Karpas-422 (cell line): ENCODE data around the gene DHRS1. TPM values are rescaled to one million over a fixed set of nuclear protein-coding genes. Genes with fewer than 3 reads are reported as not detected.

Experiments used
- DNase-seq: peaks from one replicate; pipeline ENCODE4 v3.0.0-alpha.2; 2015
- H2AFZ ChIP-seq: fragments of 200-600 bp; sonication (generic); 2 replicates; pipeline ENCODE4 v1.6.1; 2014; ENCODE audit warnings: antibody characterized with exemption, low read length, mixed read lengths
- H3K27ac ChIP-seq: fragments of 200-600 bp; sonication (generic); 2 replicates; pipeline ENCODE4 v1.5.1; 2014; ENCODE audit warnings: mild to moderate bottlenecking, low read length, moderate library complexity
- H3K27me3 ChIP-seq: fragments of 200-600 bp; sonication (generic); 2 replicates; pipeline ENCODE4 v1.6.1; 2014; ENCODE audit warnings: low read length, mixed read lengths
- H3K36me3 ChIP-seq: fragments of 200-600 bp; sonication (generic); 2 replicates; pipeline ENCODE4 v1.6.1; 2014; ENCODE audit warnings: low read length, mixed read lengths; ENCODE audit not compliant: insufficient read depth
- H3K4me1 ChIP-seq: fragments of 200-600 bp; sonication (generic); 2 replicates; pipeline ENCODE4 v1.6.1; 2014; ENCODE audit warnings: mild to moderate bottlenecking, low read length, mixed read lengths
- H3K4me2 ChIP-seq: fragments of 200-600 bp; sonication (generic); 2 replicates; pipeline ENCODE4 v1.6.1; 2014; ENCODE audit warnings: low read length, low read depth, mild to moderate bottlenecking; ENCODE audit not compliant: poor library complexity, severe bottlenecking
- H3K4me3 ChIP-seq: fragments of 200-600 bp; sonication (generic); 2 replicates; pipeline ENCODE4 v1.5.1; 2014; ENCODE audit warnings: mild to moderate bottlenecking, antibody characterized with exemption, low read length, mixed read lengths
- H3K79me2 ChIP-seq: fragments of 200-600 bp; sonication (generic); 2 replicates; pipeline ENCODE4 v1.6.1; 2014; ENCODE audit warnings: mild to moderate bottlenecking, low read length, mixed read lengths
- H3K9ac ChIP-seq: fragments of 200-600 bp; sonication (generic); 2 replicates; pipeline ENCODE4 v1.6.0; 2014; ENCODE audit warnings: low read length
- H3K9me2 ChIP-seq: fragments of 200-600 bp; sonication (generic), shearing (Covaris generic); replicated peaks from 2 replicates; pipeline ENCODE4 v1.6.0; 2014; ENCODE audit warnings: mild to moderate bottlenecking, low read length, moderate library complexity; ENCODE audit not compliant: insufficient read depth
- H3K9me3 ChIP-seq: fragments of 300-700, 200-600 bp; sonication (generic); 2 replicates; pipeline ENCODE4 v1.6.1; 2014; ENCODE audit warnings: low read length, mixed read lengths
- H4K20me1 ChIP-seq: fragments of 200-600 bp; sonication (generic); 2 replicates; pipeline ENCODE4 v1.6.1; 2014; ENCODE audit warnings: mild to moderate bottlenecking, antibody characterized with exemption, low read length, low read depth; ENCODE audit not compliant: insufficient read depth
- total RNA-seq: library from RNA; depleted of rRNA; stranded (reverse); fragments of >200 nt; shearing (Covaris generic); gene quantifications from 2 replicates; pipeline ENCODE4 v1.2.3, GENCODE V29; 2014; ENCODE audit warnings: low replicate concordance

DHRS1 gene
- total RNA-seq, 1 experiment from 2014 or later, result 35.9 TPM

DNA sequence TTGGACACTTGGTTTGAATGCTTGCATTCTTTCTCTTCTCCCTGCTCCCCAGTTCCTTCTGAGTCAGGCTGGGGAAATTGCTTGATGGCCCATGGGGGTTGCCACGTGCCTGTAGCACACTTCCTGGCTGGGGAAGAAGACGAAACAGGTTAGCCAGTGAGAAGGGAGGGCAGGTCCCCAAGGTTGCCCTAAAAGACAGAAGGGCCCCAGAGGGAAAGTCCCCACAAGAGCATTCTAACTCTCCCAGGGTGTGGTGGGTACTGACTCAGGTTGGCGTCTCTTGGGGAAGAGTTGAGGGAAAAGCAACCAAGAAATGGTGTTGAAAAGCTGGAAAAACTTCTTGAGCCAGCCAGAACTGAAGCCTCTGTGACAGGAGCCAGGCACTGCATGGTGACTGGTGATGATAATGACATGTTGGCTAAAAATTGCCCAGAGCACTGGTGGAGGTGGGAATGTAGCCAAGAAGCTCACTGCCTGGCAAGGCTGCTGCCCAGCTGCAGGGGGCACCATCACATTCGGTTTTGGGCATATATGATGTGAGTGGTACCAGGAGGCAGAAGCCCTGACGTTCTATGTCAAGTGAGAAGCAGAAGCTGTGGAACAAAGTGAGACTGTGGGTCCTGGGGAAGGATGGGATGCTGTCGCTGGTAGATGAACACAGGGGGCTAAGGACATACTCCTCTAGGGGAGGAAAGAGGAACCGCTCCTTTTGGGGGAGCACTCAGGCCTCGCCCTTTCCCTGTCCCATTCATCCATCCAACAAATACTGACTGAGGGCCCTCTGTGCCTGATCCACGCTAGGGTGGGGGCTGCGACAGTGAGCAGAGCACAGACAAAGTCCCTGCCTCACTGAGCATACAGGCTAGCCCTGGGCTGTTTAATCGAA, 20.0 kb downstream of the DHRS1 start:
- no peak overlapping the region for H3K4me3 ChIP-seq
- no peaks in the 10 kb centered on the region for H3K36me3 ChIP-seq
- H3K4me2 ChIP-seq, result peak overlapping the region; percentile 3
- no peak overlapping the region for H3K27ac ChIP-seq
- no peaks in the 10 kb centered on the region for H3K27me3 ChIP-seq
- no peaks in the 10 kb centered on the region for H4K20me1 ChIP-seq
- DNase-seq, result peak; percentile 84
- no peaks in the 10 kb centered on the region for H3K9me3 ChIP-seq
- H3K4me1 ChIP-seq, result peaks cover 32% of the 10 kb centered on the region
- peaks cover 18% of the 10 kb centered on the region for H3K79me2 ChIP-seq
- peak overlapping the region; percentile 39; the same call in 1 of the 2 replicates for H2AFZ ChIP-seq
- peak overlapping the region; percentile 23 for H3K9ac ChIP-seq
- no peaks in the 10 kb centered on the region for H3K9me2 ChIP-seq

DNA sequence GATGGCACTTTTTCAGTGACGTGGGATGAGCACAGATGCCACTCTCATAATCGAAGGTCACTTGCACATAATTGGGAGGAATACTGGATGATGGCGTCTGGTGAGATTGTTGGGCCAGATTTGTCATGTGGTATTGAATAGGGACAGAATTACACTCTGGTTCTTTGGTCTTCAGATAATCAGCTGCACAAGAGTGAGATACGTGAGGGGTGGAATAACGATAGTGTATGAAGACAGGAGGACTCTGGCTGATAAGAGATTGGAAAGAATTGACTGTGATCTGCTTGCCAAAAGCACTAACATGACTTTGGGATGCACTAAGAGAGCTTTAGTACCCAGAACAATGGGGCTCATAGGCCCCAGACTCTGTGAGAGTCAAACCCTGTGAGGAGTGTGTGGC, 21.2 kb downstream of the DHRS1 start:
- Histone ChIP-seq H3K27me3 (no peaks in the 10 kb centered on the region), H3K9me3 (no peaks in the 10 kb centered on the region), H3K4me2 (no peak overlapping the region), H4K20me1 (no peaks in the 10 kb centered on the region), H3K4me1 (peaks cover 43% of the 10 kb centered on the region), H3K36me3 (no peaks in the 10 kb centered on the region), H3K79me2 (peaks cover 18% of the 10 kb centered on the region), H3K9ac (no peak overlapping the region), H3K9me2 (no peaks in the 10 kb centered on the region), H3K27ac (no peak overlapping the region), H3K4me3 (no peak overlapping the region), H2AFZ (no peak overlapping the region)
- DNase-seq, result no peak

DNA sequence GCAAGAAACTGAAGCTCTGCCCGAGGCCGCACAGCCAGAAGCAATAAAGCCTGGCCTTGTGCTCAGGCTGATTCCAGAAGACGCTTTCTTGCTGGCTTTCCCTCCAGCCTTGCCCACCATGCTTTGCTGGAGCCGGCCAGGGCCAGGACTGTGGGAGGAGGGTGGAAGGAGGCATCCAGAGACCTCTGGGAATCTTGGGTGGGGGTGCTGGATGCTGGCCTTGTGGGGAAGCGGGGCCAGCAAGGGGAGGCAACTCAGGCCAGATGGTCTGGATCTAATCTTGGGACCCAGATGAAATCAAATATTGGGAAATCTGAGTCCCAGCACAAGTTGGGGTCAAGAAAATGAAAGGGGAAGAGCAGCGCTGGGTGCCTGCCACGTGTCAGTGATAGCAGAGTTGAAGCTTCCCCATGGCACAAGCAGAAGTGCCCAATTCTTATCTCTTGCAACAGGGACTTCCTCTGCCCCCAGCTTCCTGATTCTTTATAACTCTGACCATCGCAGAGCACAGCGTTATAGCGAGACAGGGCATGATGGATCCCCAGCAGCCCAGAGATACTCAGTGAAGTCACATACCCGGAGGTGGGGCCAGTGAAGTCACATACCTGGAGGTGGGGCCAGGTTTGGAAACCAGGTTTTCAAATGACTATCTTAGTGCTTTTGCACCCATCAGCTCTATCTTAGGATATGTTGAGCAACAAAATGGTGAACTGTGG, 21.8 kb downstream of the DHRS1 start:
- Histone ChIP-seq H3K4me1 (peaks cover 49% of the 10 kb centered on the region), H3K79me2 (peaks cover 19% of the 10 kb centered on the region), H3K4me2 (no peak overlapping the region), H3K4me3 (no peak overlapping the region), H3K9me3 (no peaks in the 10 kb centered on the region), H3K27me3 (no peaks in the 10 kb centered on the region), H3K36me3 (no peaks in the 10 kb centered on the region), H4K20me1 (no peaks in the 10 kb centered on the region), H3K9me2 (no peaks in the 10 kb centered on the region), H3K9ac (peak overlapping the region; percentile 28), H2AFZ (no peak overlapping the region), H3K27ac (no peak overlapping the region)
- peak; percentile 60 for DNase-seq

DNA sequence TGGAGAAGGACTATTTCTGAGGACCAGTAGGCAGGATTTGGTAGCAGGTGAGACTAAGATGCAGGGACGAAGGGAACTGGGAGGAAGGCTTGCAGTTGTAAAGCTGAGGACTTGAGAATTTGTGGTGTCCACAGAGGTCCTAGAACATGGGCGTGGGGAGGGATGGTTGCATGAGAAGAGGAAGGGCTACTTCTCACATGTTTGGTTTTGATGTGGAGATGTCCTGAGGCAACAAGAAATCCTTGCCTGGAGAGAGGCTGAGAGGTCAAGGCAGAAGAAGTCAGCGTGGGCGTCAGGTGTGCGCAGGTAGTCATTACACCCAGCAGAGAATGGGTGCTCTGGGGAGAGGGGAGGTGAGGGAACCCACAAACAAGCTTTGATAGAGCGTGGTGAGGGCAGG, 22.5 kb downstream of the DHRS1 start:
- Histone ChIP-seq H4K20me1 (no peaks in the 10 kb centered on the region), H3K36me3 (no peaks in the 10 kb centered on the region), H3K4me2 (no peak overlapping the region), H2AFZ (no peak overlapping the region), H3K4me1 (peaks cover 56% of the 10 kb centered on the region), H3K79me2 (peaks cover 23% of the 10 kb centered on the region), H3K9ac (no peak overlapping the region), H3K27me3 (no peaks in the 10 kb centered on the region), H3K27ac (no peak overlapping the region), H3K9me3 (no peaks in the 10 kb centered on the region), H3K9me2 (no peaks in the 10 kb centered on the region), H3K4me3 (no peak overlapping the region)
- no peak for DNase-seq

DNA sequence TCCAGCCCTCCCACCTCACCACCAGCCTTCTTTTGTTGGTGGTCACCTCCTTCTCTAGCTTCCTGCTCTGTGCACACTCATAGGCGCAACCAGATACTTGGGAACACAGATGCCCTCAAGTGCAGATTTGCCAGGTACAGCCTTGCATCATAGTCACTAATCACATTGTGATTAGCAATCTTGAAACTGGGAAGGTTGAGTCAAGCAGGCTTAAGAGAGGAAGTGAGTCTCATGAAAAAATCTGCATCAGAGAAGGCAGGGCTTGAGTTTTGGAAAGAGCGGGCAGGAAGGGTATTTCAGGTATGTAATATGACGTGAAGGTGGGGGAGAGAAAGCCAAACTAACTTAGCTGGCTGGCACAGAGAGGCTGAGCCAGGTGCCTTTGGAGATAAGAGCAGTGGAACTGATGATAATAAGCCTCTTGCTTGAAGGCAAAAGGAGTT, 25.5 kb downstream of the DHRS1 start:
- peak overlapping the region; percentile 57 for H3K27ac ChIP-seq
- peaks cover 57% of the 10 kb centered on the region for H3K4me1 ChIP-seq
- H2AFZ ChIP-seq, result peak overlapping the region; percentile 6; the same call in 1 of the 2 replicates

DNA sequence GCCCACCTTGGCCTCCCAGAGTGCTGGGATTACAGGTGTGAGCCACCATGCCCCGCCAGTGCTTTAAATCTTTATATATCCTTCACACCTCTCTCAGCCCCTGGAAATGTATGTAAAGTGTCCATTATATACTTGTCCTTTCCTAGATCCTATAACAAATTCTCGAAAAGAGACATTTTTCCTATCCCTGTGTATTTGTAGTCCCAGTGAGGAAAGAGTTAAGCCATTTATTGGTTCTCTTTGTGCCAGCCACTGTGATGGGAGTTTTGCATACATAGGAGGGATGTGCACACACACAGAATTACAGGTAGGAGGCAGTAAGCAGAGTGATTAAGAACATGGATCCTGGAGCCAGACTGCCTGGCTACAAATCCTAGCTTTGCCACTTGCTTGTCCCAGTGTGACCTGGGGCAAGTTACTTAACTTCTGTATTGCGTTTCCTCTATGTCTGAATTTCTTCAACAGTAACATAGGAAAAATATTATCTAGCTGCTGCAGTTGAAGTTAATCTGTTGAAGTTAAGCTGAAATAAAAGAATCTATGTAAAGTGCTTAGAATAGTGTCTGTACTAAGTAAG, 26.1 kb downstream of the DHRS1 start:
- Histone ChIP-seq H3K4me1 (peaks cover 53% of the 10 kb centered on the region), H3K4me3 (peak overlapping the region; percentile 8; the same call in 1 of the 2 replicates), H3K4me2 (peak overlapping the region; percentile 96)

More for the DNA sequence above, 25.5 kb downstream of the DHRS1 start:
- H3K9ac ChIP-seq, result peak overlapping the region; percentile 37
- H3K27me3 ChIP-seq, result no peaks in the 10 kb centered on the region
- no peaks in the 10 kb centered on the region for H3K36me3 ChIP-seq
- H3K4me3 ChIP-seq, result peak overlapping the region; percentile 8; the same call in 1 of the 2 replicates
- no peaks in the 10 kb centered on the region for H3K9me3 ChIP-seq
- peak; percentile 81 for DNase-seq
- H3K4me2 ChIP-seq, result peak overlapping the region; percentile 96
- H3K9me2 ChIP-seq, result no peaks in the 10 kb centered on the region
- H4K20me1 ChIP-seq, result no peaks in the 10 kb centered on the region
- peaks cover 26% of the 10 kb centered on the region for H3K79me2 ChIP-seq

DNA sequence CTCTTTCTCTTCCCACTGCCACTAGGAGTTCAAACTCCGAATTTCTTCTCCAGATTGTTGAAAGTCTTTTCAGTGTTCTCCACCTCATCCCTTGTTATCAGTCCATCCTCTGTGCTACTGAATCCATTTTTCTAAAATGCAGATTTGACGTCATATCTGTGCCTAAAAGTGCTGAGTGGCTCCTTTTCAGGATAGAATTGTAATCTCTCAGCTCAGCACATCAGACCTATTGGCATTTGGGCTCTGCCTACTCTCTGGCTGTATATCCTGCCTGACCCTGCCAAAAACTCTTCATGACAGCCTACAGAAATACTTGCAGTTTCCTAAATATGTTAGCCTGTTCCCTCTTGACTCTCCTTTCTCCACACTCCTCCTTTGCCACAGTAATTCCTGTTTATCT, 27.1 kb downstream of the DHRS1 start:
- DNase-seq, result no peak
- H3K27me3 ChIP-seq, result no peaks in the 10 kb centered on the region
- no peaks in the 10 kb centered on the region for H3K9me2 ChIP-seq
- H4K20me1 ChIP-seq, result no peaks in the 10 kb centered on the region
- peak overlapping the region; percentile 80 for H3K4me3 ChIP-seq
- H3K79me2 ChIP-seq, result peaks cover 26% of the 10 kb centered on the region
- H3K36me3 ChIP-seq, result no peaks in the 10 kb centered on the region
- peak overlapping the region; percentile 7 for H3K27ac ChIP-seq
- H3K9me3 ChIP-seq, result no peaks in the 10 kb centered on the region
- H3K4me1 ChIP-seq, result peaks cover 42% of the 10 kb centered on the region
- peak overlapping the region; percentile 96 for H3K4me2 ChIP-seq
- peak overlapping the region; percentile 22; the same call in 1 of the 2 replicates for H2AFZ ChIP-seq
- H3K9ac ChIP-seq, result peak overlapping the region; percentile 86

More for the DNA sequence above, 26.1 kb downstream of the DHRS1 start:
- H4K20me1 ChIP-seq, result no peaks in the 10 kb centered on the region
- peak overlapping the region; percentile 57 for H3K27ac ChIP-seq
- no peaks in the 10 kb centered on the region for H3K9me2 ChIP-seq
- peaks cover 26% of the 10 kb centered on the region for H3K79me2 ChIP-seq
- no peaks in the 10 kb centered on the region for H3K9me3 ChIP-seq
- peak overlapping the region; percentile 37 for H3K9ac ChIP-seq
- H3K36me3 ChIP-seq, result no peaks in the 10 kb centered on the region
- DNase-seq, result peak; percentile 73
- H2AFZ ChIP-seq, result no peak overlapping the region
- H3K27me3 ChIP-seq, result no peaks in the 10 kb centered on the region
